GM12864 (cell line): Measurements from ENCODE around the gene MDM1.

Source experiments
- DNase-seq: peaks from one replicate; pipeline ENCODE4 v3.0.0-alpha.2; 2011; ENCODE audit warnings: low read depth
- H3K4me3 ChIP-seq: 2 replicates; pipeline ENCODE4 v1.5.1; 2011; ENCODE audit warnings: mild to moderate bottlenecking, low read depth, low read length, control low read depth
- CTCF ChIP-seq: IDR thresholded peaks from 2 replicates; pipeline ENCODE4 v1.5.1; 2011; ENCODE audit warnings: low read depth, mild to moderate bottlenecking, moderate library complexity, low read length, control low read depth, inconsistent platforms; ENCODE audit errors: missing control alignments

Gene MDM1

GRCh38 chr12:68324531-68324930 is 7.6 kb downstream of the MDM1 start:
- DNase-seq, result no peak
- no peak overlapping the region for H3K4me3 ChIP-seq
- no peak for TF ChIP-seq CTCF

- no peak overlapping the region for H3K4me3 ChIP-seq
- no peak for DNase-seq
- TF ChIP-seq CTCF, result no peak
Measured at GRCh38 chr12:68321140-68321539, 11.0 kb downstream of the MDM1 start.

GRCh38 chr12:68319988-68320623 is 12.1 kb downstream of the MDM1 start:
- TF ChIP-seq CTCF, result no peak
- no peak for DNase-seq
- H3K4me3 ChIP-seq, result no peak overlapping the region

GRCh38 chr12:68317047-68317667 is 15.0 kb downstream of the MDM1 start:
- TF ChIP-seq CTCF, result peak; percentile 34
- no peak overlapping the region for H3K4me3 ChIP-seq
- DNase-seq, result peak; percentile 26

GRCh38 chr12:68310370-68310769 is 21.8 kb downstream of the MDM1 start:
- H3K4me3 ChIP-seq, result no peak overlapping the region
- no peak for TF ChIP-seq CTCF
- DNase-seq, result no peak

- H3K4me3 ChIP-seq, result no peak overlapping the region
- no peak for TF ChIP-seq CTCF
- DNase-seq, result no peak
Measured at GRCh38 chr12:68306564-68306963, 25.6 kb downstream of the MDM1 start.

- no peak for TF ChIP-seq CTCF
- H3K4me3 ChIP-seq, result no peak overlapping the region
- no peak for DNase-seq
Measured at GRCh38 chr12:68305278-68305677, 26.9 kb downstream of the MDM1 start.
